GM18526 (cell line): ENCODE data around the gene AK9.

Experiments used
- POLR2A ChIP-seq: IDR thresholded peaks from 3 replicates; pipeline ENCODE4 v1.6.1; 2011; ENCODE audit not compliant: insufficient read length; ENCODE audit errors: extremely low read depth

AK9 gene

DNA sequence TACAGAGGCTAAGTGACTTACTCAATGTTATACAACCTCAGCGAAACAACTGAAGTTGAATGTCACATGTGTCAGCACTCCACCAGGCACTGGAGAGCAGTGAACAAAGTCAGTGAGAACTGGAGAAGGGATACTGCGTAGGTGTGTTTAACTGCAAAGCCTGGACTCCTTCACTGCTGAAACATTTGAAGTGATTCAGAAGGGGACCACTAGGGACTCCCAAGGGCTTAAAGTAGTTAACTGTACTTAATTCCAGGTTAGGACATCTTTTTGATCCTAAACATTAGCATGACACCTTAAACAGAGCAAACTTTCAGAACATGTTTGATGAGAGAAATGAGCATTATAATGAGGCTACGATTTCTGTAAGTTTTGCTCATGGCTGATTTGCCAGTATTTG, 163.0 kb downstream of the AK9 start:
- TF ChIP-seq POLR2A, result no peak

GRCh38 chr6:109526905-109527628, 163.9 kb downstream of the AK9 start:
- TF ChIP-seq POLR2A, result no peak

DNA sequence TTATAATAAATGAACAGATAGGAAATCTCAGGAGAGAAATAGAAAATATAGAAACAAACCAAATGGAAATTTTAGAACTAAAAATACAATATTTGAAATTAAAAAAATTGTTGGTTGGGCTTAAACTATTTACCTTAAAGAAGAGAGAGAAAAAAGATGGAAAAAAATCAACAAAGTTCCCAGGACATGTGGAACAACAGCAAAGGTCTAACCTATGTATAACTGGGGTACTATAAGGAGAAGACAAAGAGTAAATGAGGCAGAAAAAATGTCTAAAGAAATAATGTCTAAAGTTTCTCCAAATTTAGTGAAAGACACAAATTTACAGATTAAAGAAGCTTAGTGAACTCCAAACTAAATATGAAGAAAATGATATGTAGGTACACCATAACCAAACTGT, 166.9 kb downstream of the AK9 start:
- no peak for TF ChIP-seq POLR2A

DNA sequence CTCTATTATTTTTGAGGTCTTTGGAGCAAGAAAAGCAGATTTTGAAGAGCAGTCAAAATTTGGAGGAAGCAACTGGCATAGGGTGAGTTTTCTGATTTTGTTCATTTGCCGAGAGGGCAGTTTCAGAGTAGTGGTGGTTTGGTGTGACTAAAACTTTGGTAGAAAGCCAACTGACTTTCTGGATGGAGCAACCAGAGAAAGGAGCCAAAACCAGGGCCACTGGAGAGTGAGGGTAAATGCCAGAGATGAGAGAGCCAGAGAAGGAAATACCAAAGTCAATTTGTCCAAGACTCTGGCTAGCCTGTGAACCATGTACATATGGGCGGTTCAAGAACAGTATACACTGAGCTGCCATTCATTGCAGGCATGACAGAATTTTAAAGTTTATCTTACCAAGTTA, 167.5 kb downstream of the AK9 start:
- no peak for TF ChIP-seq POLR2A

- TF ChIP-seq POLR2A, result no peak
Measured at GRCh38 chr6:109521080-109521479, 169.9 kb downstream of the AK9 start.

DNA sequence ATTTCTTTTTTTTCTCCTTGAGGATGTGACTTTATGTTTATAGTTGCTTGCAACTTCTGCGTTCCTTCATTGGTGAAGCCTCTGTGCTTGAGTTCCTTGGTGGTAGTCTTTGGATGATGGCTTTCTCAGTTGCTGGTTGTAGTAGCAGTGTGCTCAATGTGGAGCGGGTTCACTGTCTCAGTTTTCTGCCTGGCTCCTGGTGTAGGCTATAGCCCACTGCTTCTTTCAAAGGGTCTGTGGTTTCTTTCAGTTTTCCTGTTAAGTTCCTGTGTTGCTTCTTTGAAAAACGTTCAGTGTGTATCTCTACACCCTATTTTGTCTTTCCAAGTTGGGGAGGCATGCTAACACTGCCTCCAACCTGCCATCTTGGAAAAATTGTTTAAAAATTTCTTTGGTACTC, 174.1 kb downstream of the AK9 start:
- no peak for TF ChIP-seq POLR2A

DNA sequence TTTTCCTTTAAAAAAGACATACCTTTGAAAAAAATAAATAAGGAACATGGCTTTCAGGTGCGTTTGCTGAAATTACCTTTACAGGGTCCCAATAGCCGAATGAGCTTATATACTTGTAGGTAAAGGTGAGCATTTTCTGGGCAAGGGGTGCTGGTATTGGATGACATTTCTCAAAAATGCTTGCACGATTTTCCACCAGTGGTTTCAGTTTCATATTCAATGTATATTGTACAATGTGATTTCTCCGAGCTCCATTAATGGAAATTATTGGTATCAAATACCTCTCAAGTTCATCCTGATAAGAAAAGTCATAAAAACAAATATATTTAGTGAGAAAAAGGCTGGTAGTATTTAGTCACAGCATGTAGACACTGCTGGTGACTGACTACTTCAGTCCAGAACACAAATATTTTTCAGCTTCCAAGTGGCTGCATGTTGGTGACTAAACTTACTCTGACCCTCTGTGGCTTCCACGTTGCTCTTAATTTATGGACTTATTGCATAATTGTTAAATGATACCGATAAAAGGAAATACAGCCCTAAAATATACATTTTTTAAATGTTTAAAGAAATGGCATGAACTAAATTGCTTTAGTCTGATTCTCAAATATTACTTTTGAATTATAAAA, 175.1 kb downstream of the AK9 start:
- no peak for TF ChIP-seq POLR2A

DNA sequence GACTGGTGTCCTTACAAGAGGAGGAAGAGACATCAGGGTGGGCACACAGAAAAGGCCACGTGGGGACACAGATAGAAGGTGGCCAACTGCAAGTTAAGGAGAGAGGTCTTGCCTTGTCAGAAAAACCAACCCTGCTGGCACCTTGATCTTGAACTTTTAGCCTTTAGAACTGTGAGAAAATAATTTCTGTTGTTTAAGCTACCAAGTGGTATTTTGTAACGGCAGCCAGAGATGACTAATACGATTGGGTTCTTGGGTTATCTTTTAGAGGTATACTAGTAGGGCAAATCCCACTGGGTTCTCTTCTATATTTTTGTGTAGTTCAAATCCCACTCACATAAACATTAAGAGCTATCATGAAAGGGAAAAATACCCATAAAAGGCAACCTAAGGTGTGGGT, 176.1 kb downstream of the AK9 start:
- TF ChIP-seq POLR2A, result no peak

DNA sequence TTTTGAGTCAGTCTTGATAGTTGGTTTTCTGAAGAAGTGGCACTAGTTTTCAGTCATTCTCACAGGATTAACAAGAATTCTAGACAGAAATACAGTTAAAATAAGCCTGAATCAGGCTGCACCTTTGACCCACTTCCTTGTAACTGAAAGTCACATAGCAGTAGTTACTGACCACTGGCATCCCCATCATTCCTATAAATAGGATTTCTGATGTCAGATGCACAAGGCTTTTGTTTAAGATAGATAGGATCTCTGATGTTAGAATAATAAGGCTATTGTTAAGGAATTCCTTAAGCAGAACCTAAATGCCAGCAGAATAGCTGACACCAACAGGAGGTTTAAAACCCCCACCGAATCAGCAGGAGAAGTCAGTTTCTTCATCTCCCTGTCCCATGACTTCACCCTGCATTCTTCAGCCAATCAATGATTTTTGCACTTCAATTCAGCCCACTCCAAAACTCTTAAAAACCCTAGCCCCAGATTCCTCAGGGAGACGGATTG, 177.4 kb downstream of the AK9 start:
- no peak for TF ChIP-seq POLR2A

DNA sequence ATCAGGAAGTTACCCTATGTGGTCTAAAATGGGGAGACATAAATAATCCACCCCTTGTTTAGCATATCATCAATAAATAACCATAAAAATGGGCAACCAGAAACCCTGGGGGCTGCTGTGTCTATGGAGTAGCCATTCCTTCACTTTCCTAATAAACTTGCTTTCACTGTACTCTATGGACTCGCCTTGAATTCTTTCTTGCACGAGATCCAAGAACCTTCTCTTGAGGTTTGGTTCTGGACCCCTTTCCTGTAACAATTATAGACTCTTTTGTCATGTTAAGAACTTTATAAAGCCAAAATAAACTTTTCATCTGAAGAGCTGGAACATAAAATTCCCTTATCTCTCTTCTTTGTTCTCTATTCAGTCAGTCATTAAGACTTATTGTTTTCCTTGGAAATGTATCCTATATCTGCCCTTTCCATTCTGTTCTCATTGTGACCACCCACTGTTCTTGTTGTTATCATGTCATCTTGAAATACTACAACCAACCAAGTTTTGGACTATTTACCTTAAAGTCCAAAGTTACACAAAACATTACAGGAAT, 178.7 kb downstream of the AK9 start:
- TF ChIP-seq POLR2A, result no peak

DNA sequence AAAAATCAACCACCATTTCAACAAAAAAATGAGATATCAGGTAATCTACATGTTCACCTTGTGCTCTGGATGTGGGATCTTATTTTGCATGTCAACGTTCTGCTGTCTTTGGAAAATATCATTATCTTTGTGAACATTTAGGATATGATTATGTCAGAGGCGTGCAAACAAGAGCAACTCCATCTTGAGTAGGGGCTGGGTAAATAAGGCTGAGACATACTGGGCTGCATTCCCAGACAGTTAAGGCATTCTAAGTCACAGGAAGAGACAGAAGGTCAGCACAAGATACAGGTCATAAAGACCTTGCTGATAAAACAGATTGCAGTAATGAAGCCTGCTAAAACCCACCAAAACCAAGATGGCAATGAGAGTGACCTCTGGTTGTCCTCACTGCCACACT, 179.2 kb downstream of the AK9 start:
- no peak for TF ChIP-seq POLR2A

DNA sequence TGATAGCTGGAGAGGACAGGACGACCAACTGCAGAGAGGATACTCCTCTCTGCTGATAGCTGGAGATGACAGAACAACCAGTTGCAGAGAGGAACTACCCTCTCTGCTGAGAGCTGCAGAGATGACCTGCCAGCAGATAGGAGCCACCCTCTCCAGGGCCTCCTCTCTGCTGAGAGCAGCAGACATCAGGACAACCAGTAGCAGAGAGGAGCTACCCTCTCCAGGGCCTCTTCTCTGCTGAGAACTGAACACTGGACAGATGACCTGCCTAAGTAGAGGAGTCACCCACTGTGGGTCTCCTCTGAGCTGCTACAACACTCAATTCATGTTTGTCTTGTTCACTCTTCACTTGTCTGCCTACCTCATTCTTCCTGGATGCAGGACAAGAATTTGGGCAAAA, 180.6 kb downstream of the AK9 start:
- TF ChIP-seq POLR2A, result no peak

- TF ChIP-seq POLR2A, result no peak
Measured at GRCh38 chr6:109508166-109508860, 182.7 kb downstream of the AK9 start.

DNA sequence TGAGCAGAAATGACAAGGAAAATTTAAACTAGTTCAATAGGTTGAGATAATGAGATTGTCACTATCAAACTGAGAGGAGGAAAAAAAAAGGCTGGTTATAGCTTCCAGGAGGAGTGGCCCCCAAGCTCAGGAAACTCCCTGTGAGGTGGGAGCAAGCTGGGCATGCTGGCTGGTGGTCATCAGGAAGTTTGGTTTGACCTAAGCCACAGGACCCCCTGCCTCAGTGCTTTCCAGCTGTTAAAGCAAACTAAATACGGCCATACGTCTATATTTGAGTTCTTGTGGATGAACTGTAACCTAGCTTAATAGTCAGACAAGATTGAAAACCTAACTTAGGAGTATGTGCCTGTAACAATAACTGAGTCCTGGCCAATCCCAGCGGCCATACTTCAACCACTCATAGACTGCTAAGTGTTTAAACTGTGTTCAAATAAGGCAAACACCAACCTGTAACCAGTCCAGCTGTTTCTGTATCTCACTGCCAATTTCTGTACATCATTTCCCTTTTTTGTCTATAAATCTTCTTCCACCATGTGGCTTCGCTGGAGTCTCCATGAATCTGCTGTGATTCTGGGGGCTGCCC, 183.4 kb downstream of the AK9 start:
- TF ChIP-seq POLR2A, result no peak

DNA sequence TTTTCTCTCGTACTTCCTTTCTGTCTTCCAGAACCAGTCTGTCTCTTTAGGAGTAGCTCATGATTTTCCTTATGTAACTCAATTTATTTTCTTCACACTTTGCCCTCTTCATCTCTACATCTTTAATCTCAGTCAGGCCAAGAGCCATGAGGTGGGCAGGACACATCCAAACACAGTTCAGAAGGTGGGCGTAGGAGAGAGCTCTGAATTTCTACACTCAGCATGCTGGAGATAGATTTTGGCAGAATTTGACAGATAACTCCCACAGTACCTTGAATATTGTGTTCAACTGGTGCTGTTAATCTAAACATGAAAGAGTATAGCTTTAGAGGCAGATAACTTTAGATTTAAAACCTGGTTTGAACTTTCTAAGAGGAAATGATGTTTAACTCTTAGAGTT, 184.2 kb downstream of the AK9 start:
- no peak for TF ChIP-seq POLR2A

- TF ChIP-seq POLR2A, result no peak
Measured at GRCh38 chr6:109506314-109506713, 184.7 kb downstream of the AK9 start.
